Lower leg skin (tissue), 3 donors: Measurements from ENCODE around the gene KIF13A.
"Not testable (repeated sequence)": the region's sequence is repeated elsewhere in the genome, so short reads cannot be mapped to it uniquely, and the experiment has no call there.

Experiments
- CTCF ChIP-seq, 3 donors: fragments of 450-650 bp; IDR thresholded peaks; one replicate each; pipeline ENCODE4 v1.5.1; 2016; ENCODE audit warnings: antibody characterized with exemption in 3 of 3, mild to moderate bottlenecking in 3 of 3, moderate library complexity in 2 of 3
- POLR2A ChIP-seq, 2 donors: fragments of 450-650 bp; IDR thresholded peaks; one replicate each; pipeline ENCODE4 v1.6.1; 2016 to 2017; ENCODE audit warnings: antibody characterized with exemption in 2 of 2, mild to moderate bottlenecking in 1 of 2, moderate library complexity in 1 of 2

DNA sequence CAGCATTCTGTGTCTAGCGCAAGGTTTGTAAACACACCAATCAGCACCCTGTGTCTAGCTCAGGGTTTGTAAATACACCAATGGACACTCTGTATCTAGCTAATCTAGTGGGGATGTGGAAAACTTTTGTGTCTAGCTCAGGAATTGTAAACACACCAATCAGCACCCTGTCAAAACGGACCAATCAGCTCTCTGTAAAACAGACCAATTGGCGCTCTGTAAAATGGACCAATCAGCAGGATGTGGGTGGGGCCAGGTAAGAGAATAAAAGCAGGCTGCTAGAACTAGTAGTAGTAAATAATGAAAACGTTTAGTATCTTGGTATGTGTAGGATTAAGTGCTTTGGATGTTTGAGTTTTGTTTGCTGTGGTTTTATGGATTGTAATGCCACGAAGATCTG lies 33.1 kb upstream of the KIF13A start:
- TF ChIP-seq CTCF, POLR2A (IDR thresholded peaks at IDR 0.05): not testable (repeated sequence)
